Psoas muscle (tissue), 8 donors: Measurements from ENCODE around the gene UBQLNL. TPM values are rescaled to one million over a fixed set of nuclear protein-coding genes. Genes with fewer than 3 reads are reported as not detected.

Source experiments
- ATAC-seq, 4 donors: fragments of 200-7000 bp; cut with Tn5 transposase; one replicate each; pipeline ENCODE4 v1.9.1; 2020; ENCODE audit warnings: moderate library complexity in 3 of 4, mild to moderate bottlenecking in 2 of 4
- DNase-seq, 2 donors: peaks; one replicate each; pipeline ENCODE4 v3.0.0-alpha.2; 2020
- H3K27ac ChIP-seq: fragments of 200-600 bp; one replicate; pipeline ENCODE4 v1.8.0; 2022
- H3K27me3 ChIP-seq, 3 donors: fragments of 200-600 bp in 1 of 3; one replicate each; pipeline versions ENCODE4 v1.6.1 to v1.8.0; 2013 to 2022; ENCODE audit warnings: low read length in 2 of 3, mild to moderate bottlenecking in 2 of 3, moderate library complexity in 1 of 3; ENCODE audit not compliant: insufficient read depth in 3 of 3
- H3K36me3 ChIP-seq, 2 donors: fragments of 200-600 bp in 1 of 2; one replicate each; pipeline versions ENCODE4 v1.6.1 to v1.8.0; 2013 to 2022; ENCODE audit warnings: low read depth in 1 of 2, mild to moderate bottlenecking in 1 of 2, moderate library complexity in 1 of 2; ENCODE audit not compliant: insufficient read depth in 1 of 2
- H3K4me1 ChIP-seq: fragments of 200-600 bp; one replicate; pipeline ENCODE4 v1.8.0; 2022
- H3K4me3 ChIP-seq: fragments of 200-600 bp; one replicate; pipeline ENCODE4 v1.8.0; 2022; ENCODE audit warnings: mild to moderate bottlenecking
- H3K9me3 ChIP-seq: fragments of 200-600 bp; one replicate; pipeline ENCODE4 v1.8.0; 2022
- WGBS, 3 donors: extraction: QIAGEN DNeasy Blood & Tissue Kit; methylation state at CpG; one replicate each; pipeline versions ENCODE4 v1.1.6 to v1.1.7; 2013; 5-methylcytosine and 5-hydroxymethylcytosine counted together
- intact Hi-C, 2 donors: fragments of 100-400 bp; cut with DNase I; formaldehyde crosslinking; loops; one replicate each; pipeline versions ENCODE4 v1.11.0 to v1.14.2; 2022
- polyA plus RNA-seq, 3 donors: library from polyadenylated mRNA; stranded (reverse); fragments of 200-250 nt; gene quantifications; one replicate each; pipeline ENCODE4 v1.2.3, GENCODE V29; 2013
- total RNA-seq, 4 donors: library from RNA; stranded (reverse); fragmentation: NEBNext Ultra II Directional in 2 of 4; extraction: Animal tissue kit (Norgen Biotek cat#: 25700) in 2 of 4; gene quantifications; one replicate each; pipeline versions ENCODE4 v1.2.1 to v1.2.4, GENCODE V29; 2021 to 2023
- TF ChIP-seq, protein P1 (sequence below): fragments of 200-600 bp; IDR thresholded peaks from one replicate; pipeline ENCODE4 v1.8.0; 2022; ENCODE audit warnings: antibody characterized with exemption
- donor health status: healthy with polysubstance abuse.
- donor health status: DM: no; HTN: no; CAD: no; lungs with moderate emphysema.
- donor health status: Bipolar disorder and iron deficiency.
- donor health status: healthy.
- donor health status: DM: yes; HTN: yes; CAD: no.
- donor health status: DM: no; HTN: no; CAD: no.
- donor health status: DM: no; HTN: no; CAD: no.
- donor health status: DM: yes; HTN: yes; CAD: no.

UBQLNL gene
- total and polyA plus RNA-seq, 7 donors = 0.01 to 0.04 TPM; not detected in 5

DNA sequence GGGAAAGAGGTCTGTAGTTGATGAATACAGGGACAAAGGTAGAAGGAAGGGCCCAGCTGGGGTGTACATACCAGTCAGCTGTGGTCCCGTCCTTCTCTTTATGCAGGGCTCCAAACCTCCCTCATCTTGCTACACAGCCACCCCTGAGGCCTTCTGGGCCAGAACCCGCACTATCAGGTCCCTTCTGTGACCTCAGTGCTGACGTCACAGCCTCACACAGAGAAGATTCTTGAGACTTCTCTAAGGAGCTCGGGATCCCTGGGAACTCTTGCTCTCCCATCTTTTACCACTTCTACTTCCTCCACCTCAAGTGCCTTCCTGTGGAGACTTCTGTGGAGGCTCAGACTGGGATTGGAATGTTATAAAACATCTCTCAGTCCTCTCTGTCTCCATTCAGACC, 6.7 kb downstream of the UBQLNL start, which contains the start of gene UBQLN3:
Gene UBQLN3, minus strand, starts transcription at position 155 of the 400 bp plus-strand sequence. CDS start 399 bp downstream, outside the sequence.
- intact Hi-C loops = no loop called here
- Histone ChIP-seq H3K36me3 (no peaks in the 10 kb centered on the region), H3K4me3 (no peak within 1 kb of the TSS), H3K27me3 (no peaks in the 10 kb centered on the region), H3K27ac (no peak within 1 kb of the TSS), H3K4me1 (no peaks in the 10 kb centered on the region), H3K9me3 (no peaks in the 10 kb centered on the region)
- 71 to 86% (median 77%) methylated on average over 4 of the region's 4 CpGs for WGBS, 3 donors
- TF ChIP-seq, protein P1, sequence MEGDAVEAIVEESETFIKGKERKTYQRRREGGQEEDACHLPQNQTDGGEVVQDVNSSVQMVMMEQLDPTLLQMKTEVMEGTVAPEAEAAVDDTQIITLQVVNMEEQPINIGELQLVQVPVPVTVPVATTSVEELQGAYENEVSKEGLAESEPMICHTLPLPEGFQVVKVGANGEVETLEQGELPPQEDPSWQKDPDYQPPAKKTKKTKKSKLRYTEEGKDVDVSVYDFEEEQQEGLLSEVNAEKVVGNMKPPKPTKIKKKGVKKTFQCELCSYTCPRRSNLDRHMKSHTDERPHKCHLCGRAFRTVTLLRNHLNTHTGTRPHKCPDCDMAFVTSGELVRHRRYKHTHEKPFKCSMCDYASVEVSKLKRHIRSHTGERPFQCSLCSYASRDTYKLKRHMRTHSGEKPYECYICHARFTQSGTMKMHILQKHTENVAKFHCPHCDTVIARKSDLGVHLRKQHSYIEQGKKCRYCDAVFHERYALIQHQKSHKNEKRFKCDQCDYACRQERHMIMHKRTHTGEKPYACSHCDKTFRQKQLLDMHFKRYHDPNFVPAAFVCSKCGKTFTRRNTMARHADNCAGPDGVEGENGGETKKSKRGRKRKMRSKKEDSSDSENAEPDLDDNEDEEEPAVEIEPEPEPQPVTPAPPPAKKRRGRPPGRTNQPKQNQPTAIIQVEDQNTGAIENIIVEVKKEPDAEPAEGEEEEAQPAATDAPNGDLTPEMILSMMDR = no peak
- ATAC-seq = no peak
- no peak for DNase-seq

DNA sequence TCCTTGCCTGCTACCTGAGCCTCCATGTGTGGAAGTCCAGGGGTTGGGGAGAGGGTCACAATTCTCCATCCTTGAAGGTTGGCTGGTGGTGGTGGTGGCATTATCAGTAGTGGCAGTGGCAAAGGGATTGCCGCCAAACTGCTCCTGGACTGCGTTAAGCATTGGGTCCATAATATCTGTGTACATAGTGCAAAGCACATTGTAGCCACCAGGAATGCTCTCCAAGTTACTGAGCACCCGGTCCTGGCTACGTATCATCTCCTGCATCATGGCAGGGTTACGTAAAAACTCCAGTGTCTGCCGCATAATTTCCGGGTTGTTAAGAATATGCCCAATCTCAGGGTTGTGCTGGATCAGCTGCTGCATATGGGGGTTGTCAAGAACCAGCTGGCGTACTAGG, 7.9 kb downstream of the UBQLNL start:
- intact Hi-C loops = no loop called here
- DNase-seq = no peak
- 94 to 96% (median 95%) methylated on average over 8 of the region's 8 CpGs for WGBS, 3 donors
- H3K36me3 ChIP-seq = no peaks in the 10 kb centered on the region
- no peaks in the 10 kb centered on the region for H3K9me3 ChIP-seq
- no peaks in the 10 kb centered on the region for H3K27me3 ChIP-seq
- TF ChIP-seq, protein P1 = no peak
- no peak overlapping the region for H3K4me3 ChIP-seq
- no peaks in the 10 kb centered on the region for H3K4me1 ChIP-seq
- no peak for ATAC-seq
- H3K27ac ChIP-seq = no peak overlapping the region

DNA sequence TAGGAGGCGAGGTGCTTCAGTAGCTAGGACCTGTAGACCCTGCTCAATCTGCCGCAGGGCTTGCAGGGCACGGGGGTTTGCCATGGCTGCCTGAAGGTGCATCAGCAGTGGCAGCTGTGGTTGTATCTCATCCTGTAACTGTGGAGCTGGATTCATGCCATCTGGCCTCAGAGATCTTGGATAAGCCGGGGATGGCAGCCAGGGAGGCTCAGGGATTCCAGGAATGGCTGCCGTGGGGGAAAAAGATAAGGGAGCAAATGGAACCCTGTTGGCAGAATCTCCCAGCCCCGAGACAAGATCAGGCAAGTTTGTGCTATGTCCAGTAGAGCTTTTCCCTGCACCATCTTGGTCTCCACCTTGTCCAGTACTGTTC, 8.6 kb downstream of the UBQLNL start:
- Histone ChIP-seq H3K4me3 (no peak overlapping the region), H3K9me3 (no peaks in the 10 kb centered on the region), H3K36me3 (no peaks in the 10 kb centered on the region), H3K4me1 (no peaks in the 10 kb centered on the region), H3K27ac (no peak overlapping the region), H3K27me3 (no peaks in the 10 kb centered on the region)
- ATAC-seq = no peak
- intact Hi-C loops = no loop called here
- WGBS, 3 donors = 38 to 40% (median 40%) methylated on average over 6 of the region's 6 CpGs
- no peak for DNase-seq
- TF ChIP-seq, protein P1 = no peak

DNA sequence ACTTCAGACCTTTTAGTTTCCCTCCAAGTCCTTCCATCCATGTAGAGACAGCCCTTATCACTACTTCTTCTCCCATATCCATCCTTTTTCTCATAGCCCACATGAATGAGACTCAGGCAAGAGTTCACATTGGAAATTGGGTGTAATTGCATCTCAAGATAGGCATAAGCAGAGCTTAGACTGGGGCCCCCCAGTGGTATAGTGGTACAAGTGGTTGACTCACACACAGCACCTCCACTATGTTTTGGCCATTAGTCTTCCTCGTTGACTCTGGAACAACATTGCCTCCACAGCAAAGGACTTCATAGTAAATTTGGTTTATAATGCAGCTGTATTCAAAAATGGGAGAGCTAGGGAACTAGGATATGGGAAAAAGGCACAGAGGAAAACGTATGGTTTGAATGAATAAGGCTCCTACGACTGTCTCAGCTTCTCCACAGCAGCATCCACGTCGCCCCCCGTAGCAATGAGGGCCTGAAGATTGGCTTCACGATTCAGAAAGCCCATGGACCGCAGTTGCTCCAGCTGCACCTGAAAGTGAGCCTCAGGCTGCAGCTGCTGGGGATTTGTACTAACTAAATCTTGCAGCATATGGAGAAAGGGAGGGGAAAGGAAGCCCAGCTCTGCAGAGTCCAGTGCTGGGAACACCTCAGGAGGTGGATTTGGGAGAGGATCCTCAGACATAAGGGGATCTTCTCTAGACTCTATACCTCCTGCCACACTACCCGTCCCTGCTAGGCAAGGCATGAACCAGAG, 9.1 kb downstream of the UBQLNL start:
- Histone ChIP-seq H3K4me3 (no peak overlapping the region), H3K27me3 (no peaks in the 10 kb centered on the region), H3K27ac (no peak overlapping the region), H3K9me3 (no peaks in the 10 kb centered on the region), H3K4me1 (no peaks in the 10 kb centered on the region), H3K36me3 (no peaks in the 10 kb centered on the region)
- no peak for ATAC-seq
- no peak for DNase-seq
- TF ChIP-seq, protein P1 = no peak
- WGBS, 3 donors = 43 to 48% (median 46%) methylated on average over 9 of the region's 9 CpGs
- intact Hi-C loops = no loop called here
